Mesothelial cell of epicardium (in vitro differentiated cells): ENCODE data around the gene GRIK2. TPM values are rescaled to one million over a fixed set of nuclear protein-coding genes. Genes with fewer than 3 reads are reported as not detected.

Experiments used
- DNase-seq, 2 experiments: peaks; one replicate each; pipeline ENCODE4 v3.0.0; 2021; ENCODE audit warnings: low spot score in 2 of 2; ENCODE audit not compliant: unreplicated experiment in 2 of 2
- H3K27ac Mint-ChIP-seq: 2 replicates; pipeline ENCODE4 v1.8.0; 2021; ENCODE audit warnings: mixed read lengths
- H3K27me3 Mint-ChIP-seq: 2 replicates; pipeline ENCODE4 v1.8.0; 2021; ENCODE audit warnings: low read depth, mixed read lengths
- H3K36me3 Mint-ChIP-seq: 2 replicates; pipeline ENCODE4 v1.8.0; 2021; ENCODE audit warnings: mixed read lengths
- H3K4me1 Mint-ChIP-seq: 2 replicates; pipeline ENCODE4 v1.8.0; 2021; ENCODE audit warnings: mixed read lengths
- H3K4me3 Mint-ChIP-seq: 2 replicates; pipeline ENCODE4 v1.8.0; 2021; ENCODE audit warnings: mild to moderate bottlenecking, moderate library complexity, mixed read lengths
- H3K9me3 Mint-ChIP-seq: 2 replicates; pipeline ENCODE4 v1.8.0; 2021; ENCODE audit warnings: mixed read lengths
- total RNA-seq: library from RNA; stranded (reverse); gene quantifications from 3 replicates; pipeline ENCODE4 v1.2.1, GENCODE V29; 2021
- TF ChIP-seq, protein P1 (sequence below): fragments of 200-600 bp; sonication (generic); IDR thresholded peaks from one replicate; pipeline ENCODE4 v1.5.0; 2021; ENCODE audit warnings: antibody characterized with exemption; ENCODE audit not compliant: unreplicated experiment

Gene GRIK2
- total RNA-seq, 1 donor from 2014 or later = 3.2 TPM

DNA sequence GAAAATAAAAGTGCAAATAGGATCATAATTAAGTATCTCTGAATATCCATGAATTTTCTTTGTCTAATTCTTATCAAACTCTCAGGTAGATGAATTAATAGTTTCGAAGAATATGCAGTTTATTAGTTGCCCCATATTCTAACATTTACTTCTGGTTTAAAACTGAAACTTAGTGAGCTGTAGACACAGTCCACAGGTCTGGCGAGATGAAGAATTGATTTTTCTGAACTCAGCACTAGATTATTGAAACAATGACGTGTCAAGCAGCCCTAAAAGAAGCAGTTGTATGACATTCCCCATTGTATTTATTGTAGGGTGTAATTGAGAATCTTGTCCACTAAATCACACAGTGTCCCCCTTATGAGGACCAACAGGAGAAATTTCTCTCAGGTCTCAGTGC is 407.1 kb downstream of the GRIK2 start:
- no peaks in the 10 kb centered on the region for H3K36me3 Mint-ChIP-seq
- H3K9me3 Mint-ChIP-seq = no peaks in the 10 kb centered on the region
- H3K4me1 Mint-ChIP-seq = no peaks in the 10 kb centered on the region
- peaks cover 2% of the 10 kb centered on the region for H3K27me3 Mint-ChIP-seq
- no peak for DNase-seq
- H3K4me3 Mint-ChIP-seq = no peak overlapping the region
- TF ChIP-seq, protein P1, sequence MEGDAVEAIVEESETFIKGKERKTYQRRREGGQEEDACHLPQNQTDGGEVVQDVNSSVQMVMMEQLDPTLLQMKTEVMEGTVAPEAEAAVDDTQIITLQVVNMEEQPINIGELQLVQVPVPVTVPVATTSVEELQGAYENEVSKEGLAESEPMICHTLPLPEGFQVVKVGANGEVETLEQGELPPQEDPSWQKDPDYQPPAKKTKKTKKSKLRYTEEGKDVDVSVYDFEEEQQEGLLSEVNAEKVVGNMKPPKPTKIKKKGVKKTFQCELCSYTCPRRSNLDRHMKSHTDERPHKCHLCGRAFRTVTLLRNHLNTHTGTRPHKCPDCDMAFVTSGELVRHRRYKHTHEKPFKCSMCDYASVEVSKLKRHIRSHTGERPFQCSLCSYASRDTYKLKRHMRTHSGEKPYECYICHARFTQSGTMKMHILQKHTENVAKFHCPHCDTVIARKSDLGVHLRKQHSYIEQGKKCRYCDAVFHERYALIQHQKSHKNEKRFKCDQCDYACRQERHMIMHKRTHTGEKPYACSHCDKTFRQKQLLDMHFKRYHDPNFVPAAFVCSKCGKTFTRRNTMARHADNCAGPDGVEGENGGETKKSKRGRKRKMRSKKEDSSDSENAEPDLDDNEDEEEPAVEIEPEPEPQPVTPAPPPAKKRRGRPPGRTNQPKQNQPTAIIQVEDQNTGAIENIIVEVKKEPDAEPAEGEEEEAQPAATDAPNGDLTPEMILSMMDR = no peak
- no peak overlapping the region for H3K27ac Mint-ChIP-seq

- H3K9me3 Mint-ChIP-seq = no peaks in the 10 kb centered on the region
- peaks cover 2% of the 10 kb centered on the region for H3K27me3 Mint-ChIP-seq
- H3K36me3 Mint-ChIP-seq = no peaks in the 10 kb centered on the region
- TF ChIP-seq, protein P1 = no peak
- H3K4me3 Mint-ChIP-seq = no peak overlapping the region
- no peaks in the 10 kb centered on the region for H3K4me1 Mint-ChIP-seq
- no peak overlapping the region for H3K27ac Mint-ChIP-seq
- DNase-seq = no peak
Observed at GRCh38 chr6:101803136-101803535, 409.6 kb downstream of the GRIK2 start.

DNA sequence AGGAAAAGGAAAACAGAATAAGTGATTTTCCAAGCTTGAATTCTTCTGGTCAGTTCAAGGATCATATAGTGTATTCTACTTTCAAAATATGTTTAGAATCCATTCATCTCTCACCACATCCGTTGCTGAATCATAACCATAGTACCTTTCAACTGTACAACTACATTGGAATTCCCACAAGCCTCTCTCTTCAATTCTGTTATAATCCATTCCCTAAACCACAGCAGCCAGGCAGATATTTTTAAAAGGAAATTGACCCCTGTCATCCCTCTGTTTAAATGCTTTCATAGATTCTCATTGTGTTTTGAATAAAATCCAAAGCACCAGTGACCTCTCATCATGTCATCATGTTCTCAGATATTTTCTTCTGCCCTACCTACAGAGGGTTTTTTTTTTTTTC is 412.7 kb downstream of the GRIK2 start:
- no peaks in the 10 kb centered on the region for H3K36me3 Mint-ChIP-seq
- no peak overlapping the region for H3K27ac Mint-ChIP-seq
- H3K9me3 Mint-ChIP-seq = no peaks in the 10 kb centered on the region
- TF ChIP-seq, protein P1 = no peak
- no peaks in the 10 kb centered on the region for H3K4me1 Mint-ChIP-seq
- no peak overlapping the region for H3K4me3 Mint-ChIP-seq
- no peaks in the 10 kb centered on the region for H3K27me3 Mint-ChIP-seq
- no peak for DNase-seq

GRCh38 chr6:101811108-101811507 is 417.6 kb downstream of the GRIK2 start:
- Mint-ChIP-seq H3K36me3 (no peaks in the 10 kb centered on the region), H3K27me3 (no peaks in the 10 kb centered on the region), H3K27ac (no peak overlapping the region), H3K9me3 (no peaks in the 10 kb centered on the region), H3K4me1 (no peaks in the 10 kb centered on the region), H3K4me3 (no peak overlapping the region)
- TF ChIP-seq, protein P1 = no peak
- DNase-seq = no peak

DNA sequence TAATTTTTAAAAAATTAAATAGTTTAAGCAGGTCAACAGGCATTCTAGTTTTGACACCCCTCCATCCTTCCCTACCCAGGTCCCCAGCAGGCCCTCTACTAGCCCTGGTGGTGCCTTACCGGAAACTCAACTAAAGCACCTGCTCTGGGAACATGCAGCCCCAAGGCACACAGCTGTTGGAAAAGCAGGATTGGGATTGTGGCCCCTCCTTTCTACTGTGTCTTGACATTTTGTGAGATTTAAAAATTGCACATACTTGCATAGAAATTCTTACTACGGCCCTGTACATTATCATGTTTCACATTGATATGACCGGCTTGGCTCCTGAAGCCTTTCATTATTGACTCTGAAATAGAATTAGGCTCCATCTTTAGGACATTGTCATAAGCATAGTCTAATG is 423.2 kb downstream of the GRIK2 start:
- no peak for DNase-seq
- H3K27me3 Mint-ChIP-seq = no peaks in the 10 kb centered on the region
- TF ChIP-seq, protein P1 = no peak
- H3K36me3 Mint-ChIP-seq = no peaks in the 10 kb centered on the region
- no peaks in the 10 kb centered on the region for H3K4me1 Mint-ChIP-seq
- no peaks in the 10 kb centered on the region for H3K9me3 Mint-ChIP-seq
- no peak overlapping the region for H3K4me3 Mint-ChIP-seq
- no peak overlapping the region for H3K27ac Mint-ChIP-seq

DNA sequence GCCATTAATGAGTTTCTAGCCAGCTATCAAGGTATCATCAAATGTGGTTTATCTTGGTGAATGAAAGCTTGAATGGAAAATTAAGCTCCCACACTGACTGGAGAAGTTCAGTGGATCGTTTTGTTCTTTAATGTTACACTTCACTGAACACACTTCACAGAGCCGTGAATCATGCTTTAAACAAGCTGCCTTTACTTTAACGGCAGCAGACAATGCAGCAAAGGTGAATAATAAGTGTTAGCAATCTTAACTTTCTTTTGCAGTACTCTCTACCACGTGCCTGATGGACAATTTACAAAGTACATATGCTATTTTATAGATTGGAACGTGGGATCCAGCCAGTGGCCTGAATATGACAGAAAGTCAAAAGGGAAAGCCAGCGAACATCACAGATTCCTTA is 424.5 kb downstream of the GRIK2 start:
- TF ChIP-seq, protein P1 = no peak
- H3K4me1 Mint-ChIP-seq = no peaks in the 10 kb centered on the region
- no peaks in the 10 kb centered on the region for H3K27me3 Mint-ChIP-seq

More for the DNA sequence above, 424.5 kb downstream of the GRIK2 start:
- no peak for DNase-seq
- H3K9me3 Mint-ChIP-seq = no peaks in the 10 kb centered on the region
- no peak overlapping the region for H3K4me3 Mint-ChIP-seq
- no peak overlapping the region for H3K27ac Mint-ChIP-seq
- no peaks in the 10 kb centered on the region for H3K36me3 Mint-ChIP-seq
